Erythroblast (primary cell): ENCODE data around the gene PGA3.

Experiments used
- GATA1 ChIP-seq: IDR thresholded peaks from 2 replicates; pipeline ENCODE4 v1.6.1; 2011; ENCODE audit warnings: low read depth, mild to moderate bottlenecking, control low read depth, low read length, moderate library complexity
- POLR2A ChIP-seq: IDR thresholded peaks from 2 replicates; pipeline ENCODE4 v1.6.1; 2011; ENCODE audit warnings: mild to moderate bottlenecking, low read length

DNA sequence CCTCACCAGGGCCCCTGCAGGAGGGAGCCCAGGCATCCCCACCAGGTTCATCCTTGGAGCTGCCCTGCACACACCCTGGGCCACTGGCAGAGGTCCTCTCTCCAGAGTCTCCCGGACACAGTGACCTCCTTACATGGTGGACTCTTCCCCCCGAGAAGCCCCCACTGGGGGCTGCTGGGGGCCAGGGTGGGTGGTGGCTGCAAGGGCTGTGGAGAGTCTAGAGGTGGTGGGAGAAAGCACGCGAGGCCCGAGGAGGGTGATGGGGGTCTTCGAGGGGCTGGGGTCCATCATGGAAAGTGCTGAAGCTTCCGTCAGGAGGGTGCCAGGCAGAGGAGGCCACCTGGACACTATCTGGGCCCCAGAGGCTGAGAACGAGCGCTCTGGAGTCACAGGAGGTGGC, 55.2 kb downstream of the PGA3 start:
- no peak for TF ChIP-seq POLR2A
- TF ChIP-seq GATA1: no peak
